ENCODE data around the gene SLC34A1. TPM values are rescaled to one million over a fixed set of nuclear protein-coding genes. Genes with fewer than 3 reads are reported as not detected.

SLC34A1 gene
- total and polyA plus RNA-seq, 2 of the 13 experiments (the other 11 are each of a cell fraction or from before 2014, with no cell fraction given) = 0.03 to 0.20 TPM

GRCh38 chr5:177389241-177390169 is 5.3 kb downstream of the SLC34A1 start:
- CTCF ChIA-PET (ENCODE audit: low intra/inter-chr PET ratio, low total read pairs) = interaction anchor here (0.9 to 3.7 kb wide), 5 partner anchors 19 to 111 kb away, joined by 3 to 54 read pairs (median 10); no protein-coding TSS in a partner anchor
- no peak overlapping the region for H3K27ac ChIP-seq (ENCODE audit: extremely low read length, insufficient read depth, low read length)
- in situ Hi-C loops (cut with HindIII; ENCODE audit: extremely low pct_ligation_motif_present, low pct_unique_long_range_greater_than_20kb) = loop anchor here (5.0 kb wide), 1 partner anchor 68 kb away; no protein-coding TSS in a partner anchor
- TF ChIP-seq THAP11 (CRISPR knock-in tag; IDR thresholded peaks at IDR 0.05) = 0 out of 2 replicates have a peak, but pooled peaks have one; percentile 19
- TF ChIP-seq DRAP1 (CRISPR knock-in tag; IDR thresholded peaks at IDR 0.05) = no peak
- TF ChIP-seq SAP130 (CRISPR knock-in tag; IDR thresholded peaks at IDR 0.05; ENCODE audit: low read depth) = peak; percentile 40
- peak; percentile 18; the same call in 1 of the 2 replicates for TF ChIP-seq FOSL2 (CRISPR knock-in tag; IDR thresholded peaks at IDR 0.05)
- peak; percentile 30; the same call in 1 of the 2 replicates for TF ChIP-seq CTCF (CRISPR knock-in tag; IDR thresholded peaks at IDR 0.05)
- peak; percentile 21 for TF ChIP-seq HNRNPK (IDR thresholded peaks at IDR 0.05; ENCODE audit: low read depth, low read length, poor library complexity, severe bottlenecking)
- 0 out of 2 replicates have a peak, but pooled peaks have one; percentile 15 for TF ChIP-seq HIVEP1 (CRISPR knock-in tag; IDR thresholded peaks at IDR 0.05)
- no peak for TF ChIP-seq NR2F2 (IDR thresholded peaks at IDR 0.05; ENCODE audit: borderline replicate concordance, low read depth)
- peak; percentile 55; the same call in 1 of the 2 replicates for TF ChIP-seq ZNF687 (CRISPR knock-in tag; IDR thresholded peaks at IDR 0.05)
- 0 out of 2 replicates have a peak, but pooled peaks have one; percentile 11 for TF ChIP-seq KDM3A (CRISPR knock-in tag; IDR thresholded peaks at IDR 0.05; ENCODE audit: low read depth)
- TF ChIP-seq GATAD1 (CRISPR knock-in tag; IDR thresholded peaks at IDR 0.05) = 0 out of 2 replicates have a peak, but pooled peaks have one; percentile 16
- no peak for TF ChIP-seq LCORL (IDR thresholded peaks at IDR 0.05)
- 0 out of 2 replicates have a peak, but pooled peaks have one; percentile 21 for TF ChIP-seq LCORL (CRISPR knock-in tag; IDR thresholded peaks at IDR 0.05)
- TF ChIP-seq YY1 (IDR thresholded peaks at IDR 0.05; ENCODE audit: insufficient read depth, insufficient replicate concordance, low read depth, low read length) = peak; percentile 1
- TF ChIP-seq SAFB2 (CRISPR knock-in tag; IDR thresholded peaks at IDR 0.05; ENCODE audit: borderline replicate concordance, low read depth) = no peak
- TF ChIP-seq ZNF225 (CRISPR knock-in tag; IDR thresholded peaks at IDR 0.05) = 0 out of 2 replicates have a peak, but pooled peaks have one; percentile 38
- TF ChIP-seq RBM22 (optimal IDR thresholded peaks at IDR 0.05; ENCODE audit: low read length) = no peak

More at GRCh38 chr5:177389241-177390169, 5.3 kb downstream of the SLC34A1 start:
- DNase-seq (ENCODE audit: low spot score) = peak; percentile 21
- Histone ChIP-seq H3K36me3 (replicated peaks in 1 of 2; ENCODE audit: control insufficient read depth in 1 of 2, insufficient read depth in 2 of 2, low read length in 2 of 2) (no peaks in the 10 kb centered on the region), H3K9ac (ENCODE audit: insufficient read depth, low read depth, low read length) (peak overlapping the region; percentile 26; the same call in 1 of the 2 replicates), H3K9me3 (ENCODE audit: low read length) (no peaks in the 10 kb centered on the region), H2AFZ (ENCODE audit: low read length) (peak overlapping the region; percentile 28), H3K27me3 (ENCODE audit: control insufficient read depth in 1 of 2, insufficient read depth in 2 of 2, low read length in 2 of 2) (peaks cover 8 to 48% of the 10 kb centered on the region in 2 experiments; a peak in 4 of 5 replicates), H3K4me3 (replicated peaks in 1 of 3; ENCODE audit: insufficient read depth in 1 of 3, low read depth in 2 of 3, low read length in 3 of 3) (peak overlapping the region in 1 of 3 experiments; percentile 7; a peak in 1 of 6 replicates), H4K20me1 (ENCODE audit: insufficient read depth, low read length) (no peaks in the 10 kb centered on the region), H3K4me2 (ENCODE audit: low read depth, low read length) (peak overlapping the region; percentile 67), H3K4me1 (ENCODE audit: insufficient read depth, low read length) (peaks cover 38% of the 10 kb centered on the region), H3K79me2 (ENCODE audit: insufficient read depth, low read length) (no peaks in the 10 kb centered on the region)
- FAIRE-seq = no peak
- no TSS peak for BruUV-seq (replicated peaks)
- intact Hi-C loops (cut with micrococcal nuclease; ENCODE audit: unreplicated experiment) = loop anchor here (1.0 to 2.0 kb wide), 3 partner anchors 65 to 111 kb away; no protein-coding TSS in a partner anchor
- 12% methylated on average over 14 of the region's 21 CpGs for WGBS (ENCODE audit: low lambda C conversion rate)
- POLR2A ChIA-PET = interaction anchor here (0.7 to 7.3 kb wide), 11 partner anchors 9 to 302 kb away, joined by 3 to 79 read pairs (median 4); partner anchors contain the start of genes FGFR4, GRK6 and PDLIM7
- peak; percentile 54 for ATAC-seq
